GM19463 (cell line): ENCODE data around the gene ZNF296.
A peak's percentile ranks its signal among the peaks of the same experiment; 100 is the strongest.
"Not testable (repeated sequence)": the region's sequence is repeated elsewhere in the genome, so short reads cannot be mapped to it uniquely, and the experiment has no call there.

Experiments used
- ATAC-seq: cut with Tn5 transposase; IDR thresholded peaks from one replicate; pipeline ENCODE4 v1.9.1; 2021; ENCODE audit warnings: mild to moderate bottlenecking, moderate library complexity; ENCODE audit not compliant: unreplicated experiment

The ZNF296 gene

DNA sequence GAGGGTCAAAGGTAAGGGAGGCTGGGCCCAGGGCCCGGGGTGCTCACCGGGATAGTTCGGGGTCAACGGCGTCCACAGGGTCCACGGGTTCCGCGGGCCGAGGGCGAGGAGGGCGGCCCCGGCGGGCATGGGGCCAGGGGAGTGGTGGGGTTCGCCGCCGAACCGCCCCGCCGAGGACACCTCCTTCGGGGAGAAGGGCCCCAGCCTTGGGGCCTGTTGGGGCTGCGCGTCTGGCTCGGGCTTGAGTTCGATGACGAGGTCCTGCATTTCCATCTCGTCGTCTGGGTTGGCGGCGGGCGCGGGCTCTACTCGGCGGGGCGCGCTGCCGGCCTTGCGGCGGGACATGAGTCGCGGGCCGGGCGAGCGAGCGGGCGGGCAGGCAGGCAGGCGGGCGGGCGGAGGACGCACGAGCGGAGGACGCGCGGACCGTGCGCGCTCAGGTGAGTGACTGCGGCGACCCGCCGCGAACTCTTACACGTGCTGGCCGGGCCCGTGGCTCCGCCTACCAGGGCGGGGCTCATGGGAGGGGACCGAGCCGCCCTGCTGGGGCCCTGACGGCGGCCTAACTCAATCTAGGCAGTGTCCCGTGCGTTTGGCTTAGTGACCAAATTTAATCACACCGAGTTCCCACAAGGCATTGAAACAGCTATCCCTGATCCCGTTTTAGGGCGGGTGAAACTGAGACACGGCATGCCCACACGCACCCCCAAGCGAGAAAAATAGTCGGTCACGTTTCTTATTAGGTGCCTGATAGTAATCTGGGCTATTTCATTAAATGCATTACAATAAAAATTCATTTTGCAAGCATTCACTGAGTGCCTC lies at the start of gene ZNF296:
ZNF296 (minus strand) TSS at position 450 of the 822 bp plus-strand sequence; CDS start at position 345, 105 bp downstream.
- ATAC-seq = peak; percentile 45

GRCh38 chr19:45125360-45125759 lies 49.1 kb upstream of the ZNF296 start:
- no peak for ATAC-seq

DNA sequence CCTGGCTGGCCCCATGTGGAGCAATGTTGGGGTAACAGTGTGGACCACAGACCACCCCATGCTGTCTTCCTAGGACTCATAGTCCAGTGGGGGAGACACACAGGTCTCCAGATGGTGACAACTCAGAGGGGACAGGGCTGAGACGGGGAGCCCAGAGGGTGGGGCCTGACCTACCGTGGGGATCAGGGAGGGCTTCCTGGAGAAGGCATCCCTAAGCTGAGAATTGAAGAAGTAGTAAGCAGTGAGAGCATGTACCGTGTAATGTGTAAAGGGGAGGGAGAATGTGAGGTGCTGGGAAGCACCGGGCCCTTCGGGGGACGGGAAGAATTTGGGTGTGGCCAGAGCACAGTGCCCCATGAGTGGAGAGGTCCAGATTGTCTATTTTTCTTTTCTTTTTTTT lies 47.7 kb upstream of the ZNF296 start:
- no peak for ATAC-seq

GRCh38 chr19:45123440-45123850 lies 47.2 kb upstream of the ZNF296 start:
- ATAC-seq = no peak

- ATAC-seq = no peak
These were observed 46.6 kb upstream of the ZNF296 start for GRCh38 chr19:45122832-45123231.

- no peak for ATAC-seq
These were observed 45.6 kb upstream of the ZNF296 start for GRCh38 chr19:45121827-45122345.

DNA sequence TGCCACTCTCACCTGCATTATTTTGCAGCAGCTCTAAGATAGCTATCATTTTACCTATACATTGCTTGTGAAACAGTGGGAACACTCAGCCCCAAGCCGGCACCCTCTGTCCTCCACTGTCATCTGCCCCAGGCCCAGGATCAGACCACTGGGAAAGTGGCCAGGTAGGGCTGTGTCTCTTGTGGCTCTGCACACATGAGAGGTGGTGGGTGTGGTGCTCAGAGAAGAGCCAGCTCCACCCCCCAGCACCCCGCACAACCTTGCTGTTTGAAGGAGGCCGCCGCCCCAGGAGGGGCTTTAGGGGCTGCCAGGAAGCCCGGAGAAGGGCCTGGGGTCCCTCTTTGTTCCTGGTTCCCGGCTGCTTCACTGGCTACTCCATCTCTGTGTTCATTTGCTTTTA lies 43.3 kb upstream of the ZNF296 start:
- ATAC-seq = no peak

DNA sequence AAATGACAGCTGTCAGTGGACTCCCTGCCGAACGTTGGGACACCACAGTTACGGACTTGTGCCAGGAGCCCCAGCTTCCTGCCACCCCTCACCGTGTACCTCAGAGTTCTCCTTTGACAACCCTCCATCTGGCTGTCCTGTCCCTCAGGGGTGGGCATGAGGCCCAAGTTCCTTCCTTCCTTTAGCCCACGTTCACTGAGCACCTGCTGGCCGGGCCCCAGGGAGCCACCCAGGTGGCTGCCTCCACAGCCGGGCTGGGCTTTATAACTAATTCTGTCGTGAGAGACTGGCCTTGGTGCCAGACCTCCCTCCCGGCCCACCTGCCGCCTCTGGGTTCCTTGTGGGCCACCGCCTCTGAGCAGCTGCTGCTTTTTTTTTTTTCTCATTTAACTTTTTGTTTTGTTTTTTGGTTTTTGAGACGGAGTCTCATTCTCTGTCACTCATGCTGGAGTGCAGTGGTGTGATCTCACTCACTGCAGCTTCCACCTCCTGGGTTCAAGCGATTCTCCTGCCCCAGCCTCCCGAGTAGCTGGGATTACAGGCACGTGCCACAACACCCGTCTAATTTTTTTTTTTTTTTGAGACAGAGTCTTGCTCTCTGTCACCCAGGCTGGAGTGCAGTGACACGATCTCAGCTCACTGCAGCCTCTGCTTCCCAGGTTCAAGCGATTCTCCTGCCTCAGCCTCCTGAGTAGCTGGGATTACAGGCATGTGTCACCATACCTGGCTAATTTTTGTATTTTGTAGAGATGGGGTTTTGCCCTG lies 42.5 kb upstream of the ZNF296 start:
- ATAC-seq = peak; percentile 40

- no peak for ATAC-seq
These were observed 41.8 kb upstream of the ZNF296 start for GRCh38 chr19:45118106-45118505.

DNA sequence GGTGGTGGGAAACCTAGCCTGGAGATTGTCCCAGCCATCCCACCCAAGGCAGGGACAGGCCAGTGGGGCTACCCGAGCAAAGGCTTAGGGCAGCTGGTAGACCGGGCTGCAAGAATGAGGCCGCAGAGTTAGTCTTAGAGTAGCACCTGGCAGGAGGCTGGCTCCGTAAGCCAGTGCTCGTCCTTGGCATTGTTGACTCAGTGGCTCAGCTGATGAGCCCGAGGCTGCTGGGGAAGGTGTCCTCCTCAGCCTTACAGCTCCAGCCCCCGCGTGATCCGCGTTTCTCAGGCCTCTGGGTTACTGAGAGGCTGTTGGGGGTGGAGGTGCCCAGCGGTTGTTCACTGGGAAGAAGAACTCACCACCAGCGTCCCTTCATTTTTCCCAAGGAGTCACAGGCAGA lies 41.4 kb upstream of the ZNF296 start:
- no peak for ATAC-seq

DNA sequence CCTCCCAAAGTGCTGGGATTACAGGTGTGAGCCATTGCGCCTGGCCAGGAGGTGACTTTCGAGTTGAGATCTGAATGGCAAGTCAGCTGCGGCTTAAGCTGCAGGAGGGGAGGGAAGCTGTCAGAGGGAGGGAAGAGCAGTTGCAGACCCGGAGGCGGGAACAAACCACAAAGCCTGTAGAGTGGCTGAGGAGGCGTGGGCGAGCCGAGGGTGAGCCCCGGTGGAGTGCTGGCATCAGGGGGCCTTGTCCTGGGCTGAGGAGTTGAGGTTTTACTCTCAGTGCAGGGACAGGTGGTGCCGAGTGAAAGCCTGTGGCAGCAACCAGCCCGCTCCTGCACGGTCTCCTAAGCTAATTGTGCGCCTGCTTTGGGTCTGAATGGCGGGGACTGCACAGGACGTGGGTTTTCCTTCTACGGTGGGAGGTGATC lies 40.9 kb upstream of the ZNF296 start:
- ATAC-seq = peak; percentile 47

- no peak for ATAC-seq
These were observed 39.7 kb upstream of the ZNF296 start for GRCh38 chr19:45115809-45116615.

DNA sequence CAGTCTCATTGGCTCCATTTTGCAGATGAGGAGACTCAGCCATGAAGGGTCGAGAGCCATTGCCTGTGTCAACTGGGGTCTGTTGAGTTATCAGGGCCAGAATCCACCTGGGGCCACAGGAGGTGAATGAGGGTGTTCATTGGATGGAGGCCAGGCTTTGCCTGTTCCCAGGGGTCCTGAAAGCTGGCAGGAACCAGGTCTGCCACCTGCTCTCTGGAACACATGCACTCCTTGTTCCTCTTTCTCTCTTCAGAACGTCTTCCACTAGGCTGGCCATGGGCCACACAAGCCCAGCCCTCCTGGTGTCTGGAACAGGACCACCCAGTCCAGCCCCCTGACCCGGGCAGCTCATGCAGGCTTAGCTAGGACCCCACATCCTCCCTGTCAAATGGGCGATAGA lies 37.8 kb upstream of the ZNF296 start:
- ATAC-seq = no peak

GRCh38 chr19:45113628-45114027 lies 37.4 kb upstream of the ZNF296 start:
- ATAC-seq = no peak

GRCh38 chr19:45112111-45112827 lies 36.0 kb upstream of the ZNF296 start:
- no peak for ATAC-seq

- no peak for ATAC-seq
These were observed 34.6 kb upstream of the ZNF296 start for GRCh38 chr19:45110851-45111266.

- ATAC-seq = no peak
These were observed 31.4 kb upstream of the ZNF296 start for GRCh38 chr19:45107621-45108150.

DNA sequence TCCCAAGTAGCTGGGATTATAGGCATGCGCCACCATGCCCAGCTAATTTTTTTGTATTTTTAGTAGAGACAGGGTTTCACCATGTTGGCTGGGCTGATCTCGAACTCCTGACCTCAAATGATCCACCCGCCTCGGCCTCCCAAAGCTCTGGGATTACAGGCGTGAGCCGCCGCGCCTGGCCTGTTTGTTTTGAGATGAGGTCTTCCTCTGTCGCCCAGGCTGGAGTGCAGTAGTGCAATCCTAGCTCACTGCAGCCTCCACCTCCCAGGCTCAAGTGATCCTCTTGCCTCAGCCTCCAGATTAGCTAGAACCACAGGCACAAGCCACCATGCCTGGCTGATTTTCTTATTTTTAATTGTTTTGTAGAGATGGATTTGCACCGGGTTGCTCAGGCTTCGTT lies 30.1 kb upstream of the ZNF296 start:
- not testable (repeated sequence) for ATAC-seq

DNA sequence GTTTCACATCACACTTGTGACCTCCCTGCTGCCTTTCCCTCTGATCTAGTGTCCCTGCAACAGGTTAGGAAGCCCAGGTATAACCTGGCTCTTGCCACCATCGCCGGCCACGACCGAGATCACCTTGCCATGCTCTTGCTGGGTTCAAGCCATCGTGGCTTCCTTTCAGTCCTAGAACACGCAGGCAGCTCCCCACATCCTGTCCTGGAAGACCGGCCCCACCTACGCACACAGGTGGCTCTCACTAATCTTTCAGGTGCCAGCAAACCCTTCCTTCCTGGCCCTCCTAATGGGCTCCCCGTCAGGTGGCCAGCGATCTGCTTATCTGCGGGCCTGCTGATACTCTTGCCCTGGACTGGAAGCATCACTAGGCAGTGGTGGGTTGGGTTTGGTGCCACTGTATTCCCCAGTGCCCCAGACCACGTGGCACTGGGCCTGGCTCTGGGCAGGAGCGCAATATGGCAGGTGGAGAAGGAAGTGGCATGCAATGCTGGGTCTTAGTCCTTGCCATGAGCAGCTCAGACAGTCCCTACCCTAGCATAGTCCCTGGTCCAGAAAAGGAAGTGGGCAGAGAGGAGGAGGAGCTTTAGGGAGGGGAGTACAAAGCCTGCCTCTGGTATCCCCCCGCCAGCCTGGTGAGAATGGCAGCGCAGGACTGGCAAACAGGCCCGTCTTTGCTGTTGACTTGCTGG lies 28.5 kb upstream of the ZNF296 start:
- no peak for ATAC-seq
